ENCODE measurements around the gene TSPEAR. TPM values are rescaled to one million over a fixed set of nuclear protein-coding genes. Genes with fewer than 3 reads are reported as not detected.

The TSPEAR gene
- total RNA-seq, 2 experiments from 2014 or later = not detected

- no peak for DNase-seq (ENCODE audit: low spot score)
- no peaks in the 10 kb centered on the region for H3K36me3 ChIP-seq (ENCODE audit: insufficient read depth, low read length)
These were observed 177.3 kb downstream of the TSPEAR start for GRCh38 chr21:44533891-44534627.

GRCh38 chr21:44533121-44533890 lies 178.1 kb downstream of the TSPEAR start:
- H3K79me2 ChIP-seq (ENCODE audit: insufficient read depth, low read depth, low read length) = no peaks in the 10 kb centered on the region
- BruUV-seq (replicated peaks) = no TSS peak
- POLR2A ChIA-PET = no interaction called here
- CTCF ChIA-PET (ENCODE audit: unreplicated experiment) = no interaction called here
- intact Hi-C loops (cut with micrococcal nuclease; ENCODE audit: unreplicated experiment) = no loop called here
- DNase-seq (ENCODE audit: low spot score) = no peak
- no peak overlapping the region for H3K4me2 ChIP-seq (ENCODE audit: low read length)
- H4K20me1 ChIP-seq (ENCODE audit: insufficient read depth, low read length) = no peaks in the 10 kb centered on the region
- no peak for TF ChIP-seq EZH2phosphoT487 (IDR thresholded peaks at IDR 0.05; ENCODE audit: borderline replicate concordance, low read depth, low read length)
- no peak for TF ChIP-seq CTCF (conservative IDR thresholded peaks at IDR 0.05; ENCODE audit: low read length)
- H3K4me3 ChIP-seq (ENCODE audit: low read depth, low read length, poor library complexity, severe bottlenecking) = no peak overlapping the region
- no peaks in the 10 kb centered on the region for H3K36me3 ChIP-seq (ENCODE audit: insufficient read depth, low read length)
- H2AFZ ChIP-seq (ENCODE audit: low read length) = no peak overlapping the region
- H3K9me2 ChIP-seq (ENCODE audit: insufficient read depth, low read length) = no peaks in the 10 kb centered on the region
- H3K4me1 ChIP-seq (ENCODE audit: insufficient read depth, low read length, poor library complexity, severe bottlenecking) = no peaks in the 10 kb centered on the region
- no peaks in the 10 kb centered on the region for H3K9me3 ChIP-seq (ENCODE audit: low read length)
- H3K27ac ChIP-seq (ENCODE audit: low read depth, low read length, poor library complexity, severe bottlenecking) = no peak overlapping the region

More at GRCh38 chr21:44533891-44534627, 177.3 kb downstream of the TSPEAR start:
- TF ChIP-seq CTCF (conservative IDR thresholded peaks at IDR 0.05; ENCODE audit: low read length) (no peak), EZH2phosphoT487 (IDR thresholded peaks at IDR 0.05; ENCODE audit: borderline replicate concordance, low read depth, low read length) (no peak)
- POLR2A ChIA-PET = no interaction called here
- Histone ChIP-seq H3K9me3 (ENCODE audit: low read length) (no peaks in the 10 kb centered on the region), H3K4me1 (ENCODE audit: insufficient read depth, low read length, poor library complexity, severe bottlenecking) (no peaks in the 10 kb centered on the region), H3K4me3 (ENCODE audit: low read depth, low read length, poor library complexity, severe bottlenecking) (no peak overlapping the region), H3K9me2 (ENCODE audit: insufficient read depth, low read length) (no peaks in the 10 kb centered on the region), H3K27ac (ENCODE audit: low read depth, low read length, poor library complexity, severe bottlenecking) (no peak overlapping the region), H4K20me1 (ENCODE audit: insufficient read depth, low read length) (no peaks in the 10 kb centered on the region), H3K4me2 (ENCODE audit: low read length) (no peak overlapping the region), H2AFZ (ENCODE audit: low read length) (no peak overlapping the region), H3K79me2 (ENCODE audit: insufficient read depth, low read depth, low read length) (no peaks in the 10 kb centered on the region)
- intact Hi-C loops (cut with micrococcal nuclease; ENCODE audit: unreplicated experiment) = no loop called here
- CTCF ChIA-PET (ENCODE audit: unreplicated experiment) = no interaction called here
- BruUV-seq (replicated peaks) = no TSS peak

GRCh38 chr21:44532712-44533111 lies 178.7 kb downstream of the TSPEAR start:
- no peaks in the 10 kb centered on the region for H4K20me1 ChIP-seq (ENCODE audit: insufficient read depth, low read length)
- no peaks in the 10 kb centered on the region for H3K79me2 ChIP-seq (ENCODE audit: insufficient read depth, low read depth, low read length)
- TF ChIP-seq EZH2phosphoT487 (IDR thresholded peaks at IDR 0.05; ENCODE audit: borderline replicate concordance, low read depth, low read length) (no peak), CTCF (conservative IDR thresholded peaks at IDR 0.05; ENCODE audit: low read length) (no peak)
- intact Hi-C loops (cut with micrococcal nuclease; ENCODE audit: unreplicated experiment) = no loop called here
- no peak overlapping the region for H3K4me3 ChIP-seq (ENCODE audit: low read depth, low read length, poor library complexity, severe bottlenecking)
- DNase-seq (ENCODE audit: low spot score) = no peak
- H3K9me3 ChIP-seq (ENCODE audit: low read length) = no peaks in the 10 kb centered on the region
- ChIA-PET CTCF (ENCODE audit: unreplicated experiment) (no interaction called here), POLR2A (no interaction called here)
- no peak overlapping the region for H3K27ac ChIP-seq (ENCODE audit: low read depth, low read length, poor library complexity, severe bottlenecking)
- H3K4me1 ChIP-seq (ENCODE audit: insufficient read depth, low read length, poor library complexity, severe bottlenecking) = no peaks in the 10 kb centered on the region
- H3K36me3 ChIP-seq (ENCODE audit: insufficient read depth, low read length) = no peaks in the 10 kb centered on the region
- no TSS peak for BruUV-seq (replicated peaks)
- H3K9me2 ChIP-seq (ENCODE audit: insufficient read depth, low read length) = no peaks in the 10 kb centered on the region
- H3K4me2 ChIP-seq (ENCODE audit: low read length) = no peak overlapping the region
- H2AFZ ChIP-seq (ENCODE audit: low read length) = no peak overlapping the region

Measured in OCI-LY7 (cell line).